Astrocyte (in vitro differentiated cells and primary cell): ENCODE data around the gene DDO. TPM values are rescaled to one million over a fixed set of nuclear protein-coding genes. Genes with fewer than 3 reads are reported as not detected.

Source experiments
- DNase-seq: peaks from one replicate; pipeline ENCODE4 v3.0.0-alpha.2; 2010; ENCODE audit warnings: low read depth
- FAIRE-seq: peaks from 2 replicates; lab custom pipeline; 2011; peaks lifted over from hg19 to GRCh38; lab: Jason Lieb, UNC
- H2AFZ ChIP-seq: 2 replicates; pipeline ENCODE4 v1.6.0; 2012; ENCODE audit warnings: low read depth, low read length, inconsistent platforms
- H3K27ac ChIP-seq: 2 replicates; pipeline ENCODE4 v1.5.1; 2011; ENCODE audit warnings: low read depth, low read length, inconsistent platforms
- H3K27me3 ChIP-seq: 2 replicates; pipeline ENCODE4 v1.6.0; 2011; ENCODE audit warnings: low read length, inconsistent platforms; ENCODE audit not compliant: insufficient read depth
- H3K36me3 ChIP-seq: 2 replicates; pipeline ENCODE4 v1.5.1; 2011; ENCODE audit warnings: low read length, inconsistent platforms; ENCODE audit not compliant: insufficient read depth
- H3K4me1 ChIP-seq: 2 replicates; pipeline ENCODE4 v1.5.1; 2011; ENCODE audit warnings: low read length, inconsistent platforms; ENCODE audit not compliant: insufficient read depth
- H3K4me2 ChIP-seq: 2 replicates; pipeline ENCODE4 v1.6.0; 2012; ENCODE audit warnings: low read length, inconsistent platforms
- H3K4me3 ChIP-seq: 2 replicates; pipeline ENCODE4 v1.5.1; 2011; ENCODE audit warnings: low read depth, mild to moderate bottlenecking, low read length, inconsistent platforms; ENCODE audit not compliant: insufficient read depth
- H3K79me2 ChIP-seq: 2 replicates; pipeline ENCODE4 v1.6.0; 2012; ENCODE audit warnings: mild to moderate bottlenecking, low read length, inconsistent platforms; ENCODE audit not compliant: insufficient read depth
- H3K9ac ChIP-seq: 2 replicates; pipeline ENCODE4 v1.6.0; 2012; ENCODE audit warnings: mild to moderate bottlenecking, low read length, inconsistent platforms
- H3K9me3 ChIP-seq: 2 replicates; pipeline ENCODE4 v1.5.1; 2012; ENCODE audit warnings: low read depth, mild to moderate bottlenecking, low read length, inconsistent platforms; ENCODE audit not compliant: insufficient read depth
- H4K20me1 ChIP-seq: 2 replicates; pipeline ENCODE4 v1.6.0; 2012; ENCODE audit warnings: low read length, inconsistent platforms; ENCODE audit not compliant: insufficient read depth
- H3K27ac Mint-ChIP-seq: one replicate; pipeline ENCODE4 v1.8.0; 2021; ENCODE audit warnings: mild to moderate bottlenecking, mixed read lengths; ENCODE audit not compliant: unreplicated experiment
- H3K27me3 Mint-ChIP-seq: one replicate; pipeline ENCODE4 v1.8.0; 2021; ENCODE audit warnings: low read depth, mixed read lengths; ENCODE audit not compliant: unreplicated experiment
- H3K36me3 Mint-ChIP-seq: one replicate; pipeline ENCODE4 v1.8.0; 2021; ENCODE audit warnings: low read depth, mixed read lengths; ENCODE audit not compliant: unreplicated experiment
- H3K4me1 Mint-ChIP-seq: one replicate; pipeline ENCODE4 v1.8.0; 2021; ENCODE audit warnings: low read depth, mixed read lengths; ENCODE audit not compliant: unreplicated experiment
- H3K4me3 Mint-ChIP-seq: one replicate; pipeline ENCODE4 v1.8.0; 2021; ENCODE audit warnings: mild to moderate bottlenecking, moderate library complexity, mixed read lengths; ENCODE audit not compliant: unreplicated experiment
- H3K9me3 Mint-ChIP-seq: one replicate; pipeline ENCODE4 v1.8.0; 2021; ENCODE audit warnings: mild to moderate bottlenecking, mixed read lengths; ENCODE audit not compliant: unreplicated experiment
- EZH2 ChIP-seq: IDR thresholded peaks from 2 replicates; pipeline ENCODE4 v1.6.1; 2012; ENCODE audit warnings: mild to moderate bottlenecking, low read length, inconsistent platforms; ENCODE audit not compliant: insufficient read depth
- total RNA-seq: library from RNA; stranded (reverse); gene quantifications from 2 replicates; pipeline ENCODE4 v1.2.1, GENCODE V29; 2021
- TF ChIP-seq, protein P1 (sequence below): IDR thresholded peaks from 2 replicates; pipeline ENCODE4 v1.5.1; 2011; ENCODE audit warnings: low read depth, mild to moderate bottlenecking, inconsistent platforms, low read length, moderate library complexity; ENCODE audit not compliant: insufficient read depth

DDO gene
- total RNA-seq, 1 donor from 2014 or later, result not detected

DNA sequence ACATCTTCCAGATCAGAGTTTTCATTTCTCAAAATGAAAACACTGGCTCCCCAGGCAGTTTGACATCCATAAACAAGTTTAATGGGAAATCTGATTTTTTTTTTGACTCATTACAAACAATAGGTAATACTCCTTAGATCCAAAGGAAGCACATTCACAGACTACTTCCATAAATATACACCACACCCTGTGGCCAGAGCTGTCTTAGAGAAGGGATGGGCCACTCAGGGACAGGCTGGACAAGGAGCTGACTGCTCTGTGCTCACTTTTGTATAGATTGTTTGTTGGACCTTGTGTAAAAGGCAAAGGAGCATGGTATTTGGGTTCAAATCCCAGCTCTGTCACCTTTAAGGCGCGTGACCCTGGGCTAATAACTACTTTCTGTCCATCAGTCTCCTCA lies 12.8 kb upstream of the DDO start:
- H3K27ac Mint-ChIP-seq, result no peak overlapping the region
- Histone ChIP-seq H3K4me1 (no peaks in the 10 kb centered on the region), H2AFZ (no peak overlapping the region), H3K27ac (no peak overlapping the region), H3K4me2 (no peak overlapping the region), H3K9ac (no peak overlapping the region), H3K27me3 (peaks cover 14% of the 10 kb centered on the region), H3K4me3 (no peak overlapping the region), H3K9me3 (no peaks in the 10 kb centered on the region), H3K79me2 (no peaks in the 10 kb centered on the region), H4K20me1 (no peaks in the 10 kb centered on the region), H3K36me3 (no peaks in the 10 kb centered on the region)
- FAIRE-seq (no peak), DNase-seq (no peak)
- TF ChIP-seq, protein P1, sequence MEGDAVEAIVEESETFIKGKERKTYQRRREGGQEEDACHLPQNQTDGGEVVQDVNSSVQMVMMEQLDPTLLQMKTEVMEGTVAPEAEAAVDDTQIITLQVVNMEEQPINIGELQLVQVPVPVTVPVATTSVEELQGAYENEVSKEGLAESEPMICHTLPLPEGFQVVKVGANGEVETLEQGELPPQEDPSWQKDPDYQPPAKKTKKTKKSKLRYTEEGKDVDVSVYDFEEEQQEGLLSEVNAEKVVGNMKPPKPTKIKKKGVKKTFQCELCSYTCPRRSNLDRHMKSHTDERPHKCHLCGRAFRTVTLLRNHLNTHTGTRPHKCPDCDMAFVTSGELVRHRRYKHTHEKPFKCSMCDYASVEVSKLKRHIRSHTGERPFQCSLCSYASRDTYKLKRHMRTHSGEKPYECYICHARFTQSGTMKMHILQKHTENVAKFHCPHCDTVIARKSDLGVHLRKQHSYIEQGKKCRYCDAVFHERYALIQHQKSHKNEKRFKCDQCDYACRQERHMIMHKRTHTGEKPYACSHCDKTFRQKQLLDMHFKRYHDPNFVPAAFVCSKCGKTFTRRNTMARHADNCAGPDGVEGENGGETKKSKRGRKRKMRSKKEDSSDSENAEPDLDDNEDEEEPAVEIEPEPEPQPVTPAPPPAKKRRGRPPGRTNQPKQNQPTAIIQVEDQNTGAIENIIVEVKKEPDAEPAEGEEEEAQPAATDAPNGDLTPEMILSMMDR, result no peak
- TF ChIP-seq EZH2, result no peak
- H3K4me3 Mint-ChIP-seq, result no peak overlapping the region
- no peaks in the 10 kb centered on the region for H3K36me3 Mint-ChIP-seq
- H3K27me3 Mint-ChIP-seq, result peaks cover 32% of the 10 kb centered on the region
- no peaks in the 10 kb centered on the region for H3K4me1 Mint-ChIP-seq
- no peaks in the 10 kb centered on the region for H3K9me3 Mint-ChIP-seq

DNA sequence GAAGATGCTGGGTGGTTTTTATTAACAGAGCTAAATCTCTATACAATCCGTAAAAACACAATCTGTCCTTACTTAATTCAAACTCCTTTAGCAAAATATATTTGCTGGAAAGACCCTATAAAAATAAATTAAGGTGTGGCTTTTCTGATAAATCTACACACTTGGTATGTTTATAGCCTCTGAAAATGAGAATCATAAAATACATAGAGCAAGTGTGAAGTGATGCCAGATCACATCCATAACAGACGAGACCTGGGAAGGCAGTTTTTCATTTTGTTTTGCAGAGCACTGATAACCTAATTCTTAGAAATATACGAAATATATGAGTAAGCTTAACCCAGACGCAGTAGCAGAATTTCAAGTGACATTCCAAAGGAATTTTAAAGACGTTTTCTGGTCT lies 10.4 kb upstream of the DDO start:
- Mint-ChIP-seq H3K27ac (no peak overlapping the region), H3K4me1 (no peaks in the 10 kb centered on the region), H3K27me3 (peaks cover 26% of the 10 kb centered on the region), H3K36me3 (no peaks in the 10 kb centered on the region), H3K4me3 (no peak overlapping the region), H3K9me3 (peaks cover 3% of the 10 kb centered on the region)
- Histone ChIP-seq H3K4me1 (no peaks in the 10 kb centered on the region), H2AFZ (no peak overlapping the region), H3K79me2 (no peaks in the 10 kb centered on the region), H3K9me3 (peaks cover 4% of the 10 kb centered on the region), H3K27ac (no peak overlapping the region), H3K27me3 (peaks cover 11% of the 10 kb centered on the region), H3K9ac (no peak overlapping the region), H4K20me1 (no peaks in the 10 kb centered on the region), H3K4me2 (no peak overlapping the region), H3K4me3 (no peak overlapping the region), H3K36me3 (no peaks in the 10 kb centered on the region)
- FAIRE-seq (no peak), DNase-seq (no peak)
- TF ChIP-seq EZH2, result no peak
- TF ChIP-seq, protein P1, result no peak

DNA sequence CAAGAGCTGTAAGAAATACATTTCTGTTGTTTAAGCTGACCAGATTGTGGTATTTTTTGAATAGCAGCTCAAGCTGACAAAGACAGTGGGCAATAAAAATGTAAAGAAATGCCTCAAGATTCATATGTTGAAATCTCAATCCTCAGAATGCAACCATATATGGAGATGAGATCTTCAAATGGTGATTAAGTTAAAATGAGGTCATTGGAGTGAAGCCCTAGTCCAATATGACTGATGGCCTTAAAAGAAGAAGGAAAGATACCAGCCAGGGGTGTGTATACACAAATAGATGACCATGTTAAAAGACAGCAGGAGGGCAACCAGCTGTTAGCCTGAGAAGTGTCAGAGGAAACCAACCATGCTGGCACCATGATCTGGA lies 7.1 kb upstream of the DDO start:
- no peaks in the 10 kb centered on the region for H3K36me3 ChIP-seq
- H2AFZ ChIP-seq, result no peak overlapping the region
- no peak for FAIRE-seq
- no peak for TF ChIP-seq EZH2
- TF ChIP-seq, protein P1, result no peak
- H3K4me2 ChIP-seq, result no peak overlapping the region
- no peak for DNase-seq
- H3K4me3 Mint-ChIP-seq, result no peak overlapping the region
- H3K27me3 Mint-ChIP-seq, result peaks cover 23% of the 10 kb centered on the region
- H3K9ac ChIP-seq, result no peak overlapping the region
- H3K27ac Mint-ChIP-seq, result no peak overlapping the region
- H3K79me2 ChIP-seq, result no peaks in the 10 kb centered on the region
- peaks cover 4% of the 10 kb centered on the region for H3K9me3 ChIP-seq
- no peaks in the 10 kb centered on the region for H3K36me3 Mint-ChIP-seq
- H3K9me3 Mint-ChIP-seq, result peaks cover 3% of the 10 kb centered on the region
- no peak overlapping the region for H3K4me3 ChIP-seq
- H3K4me1 ChIP-seq, result no peaks in the 10 kb centered on the region
- no peaks in the 10 kb centered on the region for H4K20me1 ChIP-seq
- H3K27me3 ChIP-seq, result peaks cover 11% of the 10 kb centered on the region
- H3K27ac ChIP-seq, result no peak overlapping the region
- H3K4me1 Mint-ChIP-seq, result no peaks in the 10 kb centered on the region
